SIG-M5 treated with dmso at 0.1 percent for 504 hours (cell line): ENCODE measurements around the gene SEL1L2.
"Not testable (repeated sequence)": the region's sequence is repeated elsewhere in the genome, so short reads cannot be mapped to it uniquely, and the experiment has no call there.

ENCODE experiments used
- DNase-seq: peaks from one replicate; lab custom pipeline; 2025; ENCODE audit not compliant: unreplicated experiment; lab: John Stamatoyannopoulos, UW

The SEL1L2 gene, protein sequence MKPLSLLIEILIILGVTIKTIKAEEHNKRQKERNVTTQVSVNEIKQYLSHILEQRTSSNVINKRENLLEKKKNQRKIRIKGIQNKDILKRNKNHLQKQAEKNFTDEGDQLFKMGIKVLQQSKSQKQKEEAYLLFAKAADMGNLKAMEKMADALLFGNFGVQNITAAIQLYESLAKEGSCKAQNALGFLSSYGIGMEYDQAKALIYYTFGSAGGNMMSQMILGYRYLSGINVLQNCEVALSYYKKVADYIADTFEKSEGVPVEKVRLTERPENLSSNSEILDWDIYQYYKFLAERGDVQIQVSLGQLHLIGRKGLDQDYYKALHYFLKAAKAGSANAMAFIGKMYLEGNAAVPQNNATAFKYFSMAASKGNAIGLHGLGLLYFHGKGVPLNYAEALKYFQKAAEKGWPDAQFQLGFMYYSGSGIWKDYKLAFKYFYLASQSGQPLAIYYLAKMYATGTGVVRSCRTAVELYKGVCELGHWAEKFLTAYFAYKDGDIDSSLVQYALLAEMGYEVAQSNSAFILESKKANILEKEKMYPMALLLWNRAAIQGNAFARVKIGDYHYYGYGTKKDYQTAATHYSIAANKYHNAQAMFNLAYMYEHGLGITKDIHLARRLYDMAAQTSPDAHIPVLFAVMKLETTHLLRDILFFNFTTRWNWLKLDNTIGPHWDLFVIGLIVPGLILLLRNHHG

DNA sequence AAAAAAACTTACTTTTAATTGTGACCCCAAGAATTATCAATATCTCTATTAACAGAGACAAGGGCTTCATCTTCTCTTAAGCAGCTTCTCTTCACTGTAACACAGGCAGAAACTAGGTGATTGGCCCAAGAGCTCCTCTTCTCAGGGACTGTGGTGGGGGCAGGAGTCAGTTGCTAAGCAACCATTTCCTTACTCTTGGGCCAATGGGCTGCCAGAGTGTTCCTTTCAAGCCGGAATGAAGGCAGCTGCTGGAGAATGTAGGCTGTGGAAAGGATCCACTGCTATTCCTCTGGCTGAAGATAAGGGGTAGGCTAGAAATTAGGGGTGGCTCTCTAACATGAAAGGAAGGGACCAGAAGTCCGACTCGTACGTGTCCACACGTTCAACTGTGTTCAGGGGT is at the start of gene SEL1L2:
Gene SEL1L2, minus strand, starts transcription at position 150 of the 400 bp plus-strand sequence. Its CDS starts 80 bp downstream, at position 70.
- no peak for DNase-seq

DNA sequence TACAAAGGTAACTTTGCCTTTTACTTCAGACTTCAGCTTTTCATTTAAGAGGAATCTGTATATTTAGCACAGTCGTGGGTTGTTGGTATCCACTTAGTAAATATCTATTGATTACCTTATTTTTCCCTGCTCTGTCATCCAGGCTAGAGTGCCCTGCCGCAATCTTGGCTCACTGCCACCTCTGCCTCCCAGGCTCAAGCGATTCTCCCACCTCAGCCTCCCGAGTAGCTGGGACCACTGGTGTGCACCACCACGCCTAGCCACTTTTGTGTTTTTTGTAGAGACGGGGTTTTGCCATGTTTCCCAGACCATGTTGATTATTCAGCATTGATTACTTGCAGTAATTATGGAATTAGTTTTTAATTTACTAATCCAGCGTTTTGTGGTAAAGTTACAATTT is 46.2 kb upstream of the SEL1L2 start:
- no peak for DNase-seq

- no peak for DNase-seq
Observed at GRCh38 chr20:14033310-14033709, 42.9 kb upstream of the SEL1L2 start.

- DNase-seq = no peak
Observed at GRCh38 chr20:14030991-14031390, 40.6 kb upstream of the SEL1L2 start.

- DNase-seq = no peak
Observed at GRCh38 chr20:14012671-14013070, 22.3 kb upstream of the SEL1L2 start.

- DNase-seq = no peak
Observed at GRCh38 chr20:14009208-14009607, 18.8 kb upstream of the SEL1L2 start.

GRCh38 chr20:14005996-14006395 is 15.6 kb upstream of the SEL1L2 start:
- no peak for DNase-seq

DNA sequence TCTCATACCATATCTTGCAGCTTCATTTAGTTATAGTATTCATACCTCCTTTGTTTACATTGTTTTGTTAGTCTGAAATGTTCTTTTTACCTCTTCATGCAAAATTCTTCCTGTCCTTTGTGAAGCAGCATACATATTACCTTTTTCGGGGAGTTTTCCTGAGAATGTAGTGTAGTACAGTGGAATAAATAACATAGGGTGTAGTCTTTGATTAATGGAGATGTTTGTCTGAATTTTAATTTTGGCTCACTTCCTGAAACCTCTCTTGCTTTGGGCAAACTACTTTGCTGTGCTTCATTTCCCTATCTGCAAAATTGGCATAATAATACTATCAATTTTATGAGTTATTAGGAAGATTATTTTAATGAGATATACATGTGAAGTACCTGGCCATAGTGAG is 10.5 kb upstream of the SEL1L2 start:
- no peak for DNase-seq

- DNase-seq = no peak
Observed at GRCh38 chr20:13996265-13996664, 5.9 kb upstream of the SEL1L2 start.

DNA sequence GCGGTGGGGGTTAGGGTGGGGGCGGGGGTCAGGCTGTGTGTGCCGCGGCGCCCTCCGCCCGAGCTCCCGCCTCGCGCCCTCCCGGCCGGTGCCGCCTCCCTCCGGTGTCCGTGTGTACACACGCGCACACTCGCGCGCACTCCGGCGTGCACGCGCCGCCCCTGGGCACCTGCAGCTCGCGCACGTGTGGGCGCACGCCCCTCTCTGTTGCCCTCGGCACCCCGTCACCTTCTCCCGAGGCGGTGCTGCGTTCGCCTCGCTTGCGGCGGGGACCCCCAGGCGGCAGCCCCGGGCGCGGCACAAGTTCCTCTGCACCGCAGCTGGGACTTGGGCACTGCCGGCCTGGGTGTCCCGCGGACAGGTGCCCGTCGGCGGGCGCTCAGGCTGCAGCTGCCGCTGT is 5.4 kb upstream of the SEL1L2 start:
- no peak for DNase-seq

DNA sequence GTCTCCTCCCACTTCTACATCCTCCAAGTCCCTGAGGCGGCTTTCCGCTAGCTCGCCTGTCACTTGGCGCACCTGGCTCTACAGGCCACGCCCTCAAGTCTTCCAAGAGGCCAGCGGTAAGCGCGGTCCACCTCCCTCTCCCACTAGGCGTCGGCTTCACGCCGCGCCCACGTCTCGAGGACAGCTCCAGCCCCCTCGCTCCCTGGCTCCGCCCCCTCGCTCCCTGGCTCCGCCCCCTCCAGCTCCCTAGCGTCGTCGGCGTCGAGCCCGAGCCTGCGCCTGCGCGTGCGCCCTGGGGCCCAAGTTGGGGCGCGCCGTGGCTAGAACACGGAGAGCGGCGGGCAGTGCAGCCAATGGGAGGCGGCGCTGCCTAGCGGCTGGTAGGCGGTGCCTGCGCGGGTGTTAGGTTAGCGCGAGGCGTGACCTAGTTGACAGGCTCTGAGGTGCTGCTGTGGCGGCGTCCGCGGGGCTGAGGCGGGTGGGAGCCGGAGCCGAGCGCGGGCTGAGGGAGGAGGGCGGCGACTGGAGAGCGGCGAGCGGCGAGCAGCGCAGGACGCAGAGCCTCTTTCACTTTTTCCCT is 4.8 kb upstream of the SEL1L2 start, which contains the start of gene MACROD2:
Gene MACROD2, plus strand, starts transcription at position 431 of the 580 bp plus-strand sequence.
- peak; percentile 81 for DNase-seq

- DNase-seq = not testable (repeated sequence)
Observed at GRCh38 chr20:13991955-13992354, 1.5 kb upstream of the SEL1L2 start.

- DNase-seq = no peak
Observed at GRCh38 chr20:13991311-13991710, 897 bp upstream of the SEL1L2 start.

DNA sequence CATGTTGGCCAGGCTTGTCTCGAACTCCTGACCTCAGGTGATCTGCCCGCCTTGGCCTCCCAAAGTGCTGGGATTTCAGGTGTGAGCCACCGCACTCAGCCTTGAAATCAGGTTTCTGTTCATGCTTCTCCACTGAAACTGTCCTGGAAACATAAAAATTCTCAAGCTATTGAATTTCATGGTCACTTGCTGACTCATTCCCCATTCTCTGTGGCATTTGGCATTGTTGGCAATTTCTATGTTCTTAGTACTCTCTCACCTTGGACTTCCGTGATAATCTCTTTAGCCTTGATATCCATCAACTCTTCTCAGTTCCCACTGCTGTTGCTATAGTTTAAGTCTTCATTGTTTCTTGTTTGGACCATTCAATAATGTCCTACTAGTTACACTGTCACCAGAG is 6.2 kb downstream of the SEL1L2 start:
- DNase-seq = no peak

- DNase-seq = no peak
Observed at GRCh38 chr20:13960525-13960924, 29.9 kb downstream of the SEL1L2 start.

- no peak for DNase-seq
Observed at GRCh38 chr20:13960119-13960518, 30.3 kb downstream of the SEL1L2 start.

GRCh38 chr20:13953227-13953626 is 37.2 kb downstream of the SEL1L2 start:
- DNase-seq = no peak

DNA sequence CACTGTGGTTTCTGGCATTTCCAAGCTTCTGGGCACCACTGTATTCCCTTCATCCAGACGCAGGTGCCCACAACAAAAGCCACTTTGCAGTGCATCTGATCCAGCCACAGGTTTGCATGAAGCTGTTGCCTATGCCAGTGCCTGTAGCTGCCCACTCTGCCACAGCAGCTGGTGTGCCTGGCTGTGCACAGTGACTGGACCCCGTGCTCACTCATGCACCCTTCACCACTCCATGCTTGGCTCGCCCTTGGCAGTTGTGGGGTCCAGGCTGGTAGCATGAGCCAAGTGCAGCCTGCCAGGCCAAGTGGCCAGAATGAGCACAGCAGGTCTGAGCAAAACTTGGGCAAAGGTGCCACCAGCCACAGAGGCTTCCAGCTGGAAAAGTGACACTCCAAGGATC is 42.7 kb downstream of the SEL1L2 start:
- no peak for DNase-seq

- no peak for DNase-seq
Observed at GRCh38 chr20:13941031-13941430, 49.4 kb downstream of the SEL1L2 start.

DNA sequence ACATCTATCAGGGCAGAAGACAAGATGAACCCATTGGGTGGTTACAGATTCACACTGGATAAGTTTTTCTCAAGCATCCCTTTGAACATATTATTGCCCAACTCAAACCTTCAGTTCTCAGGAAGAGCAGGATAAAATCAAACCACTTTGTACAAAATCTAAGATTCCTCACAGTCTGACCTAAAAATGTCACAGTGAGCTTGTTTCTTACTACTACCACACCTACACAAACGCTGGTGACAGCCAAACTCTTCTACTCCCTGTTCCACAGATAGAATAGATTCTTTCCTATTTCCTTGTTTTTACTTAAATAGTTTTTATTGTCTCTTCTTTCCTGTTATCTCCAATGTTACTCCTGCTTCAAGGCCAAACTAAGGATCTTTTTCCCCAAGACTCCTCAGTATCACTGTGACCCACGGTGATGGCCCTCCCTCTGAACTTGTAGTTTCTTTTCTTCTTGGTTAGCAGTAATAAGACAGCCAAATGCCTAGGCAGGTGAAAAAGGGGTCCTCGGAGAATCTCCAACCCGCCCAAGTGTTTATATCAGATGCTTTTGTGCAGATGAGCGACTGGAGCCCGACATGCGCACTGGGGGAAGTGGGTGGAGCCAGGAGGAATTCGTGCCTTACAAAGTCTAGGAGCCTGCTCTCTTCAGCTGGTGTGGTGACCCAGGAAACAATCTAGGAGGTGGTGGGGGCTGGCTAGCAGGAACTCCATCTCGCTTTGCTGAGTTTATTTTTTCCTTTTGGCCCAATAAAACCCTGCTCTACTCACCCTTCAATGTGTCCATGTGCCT is 53.4 kb downstream of the SEL1L2 start:
- no peak for DNase-seq
